GM19043 (cell line): ENCODE measurements around the gene CALHM2.

Experiments used
- ATAC-seq: cut with Tn5 transposase; IDR thresholded peaks from one replicate; pipeline ENCODE4 v1.9.1; 2021; ENCODE audit warnings: low read depth; ENCODE audit not compliant: unreplicated experiment

The CALHM2 gene

DNA sequence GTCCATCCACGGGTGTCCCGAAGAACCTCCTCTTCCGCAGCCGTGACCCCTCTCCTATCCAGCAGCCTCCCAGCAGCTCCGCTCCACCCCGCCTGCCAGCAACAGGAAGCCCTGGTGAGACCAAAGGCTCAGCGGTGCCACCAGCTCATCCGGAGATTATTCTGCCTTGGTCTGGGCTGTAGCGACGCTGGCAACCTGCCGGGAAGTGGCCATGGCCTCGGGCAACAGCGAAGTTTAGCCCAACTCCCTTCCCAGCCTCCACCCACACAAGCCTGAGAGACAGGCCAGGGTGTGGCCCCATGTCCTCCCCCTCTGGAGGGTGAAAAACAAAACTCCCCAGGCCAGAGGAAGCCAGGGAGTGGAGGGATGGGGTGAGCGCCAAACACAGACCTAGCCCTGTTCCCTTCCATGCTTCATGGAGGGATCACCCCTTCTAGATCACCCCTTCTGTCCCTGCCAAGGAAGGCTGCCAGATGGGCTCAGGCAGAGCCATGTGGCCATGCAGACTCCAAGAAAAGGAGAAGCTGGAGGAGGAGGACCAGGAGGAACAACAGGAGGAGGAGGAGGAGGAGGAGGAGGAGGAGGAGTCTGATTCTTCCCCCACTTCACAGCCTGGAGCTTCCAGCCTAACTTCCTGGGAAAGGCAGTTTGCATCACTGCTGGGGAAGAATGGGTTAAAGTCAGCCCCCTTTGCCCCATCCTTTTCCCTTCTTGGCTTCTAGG is 918 bp downstream of the CALHM2 start:
- ATAC-seq, result no peak

DNA sequence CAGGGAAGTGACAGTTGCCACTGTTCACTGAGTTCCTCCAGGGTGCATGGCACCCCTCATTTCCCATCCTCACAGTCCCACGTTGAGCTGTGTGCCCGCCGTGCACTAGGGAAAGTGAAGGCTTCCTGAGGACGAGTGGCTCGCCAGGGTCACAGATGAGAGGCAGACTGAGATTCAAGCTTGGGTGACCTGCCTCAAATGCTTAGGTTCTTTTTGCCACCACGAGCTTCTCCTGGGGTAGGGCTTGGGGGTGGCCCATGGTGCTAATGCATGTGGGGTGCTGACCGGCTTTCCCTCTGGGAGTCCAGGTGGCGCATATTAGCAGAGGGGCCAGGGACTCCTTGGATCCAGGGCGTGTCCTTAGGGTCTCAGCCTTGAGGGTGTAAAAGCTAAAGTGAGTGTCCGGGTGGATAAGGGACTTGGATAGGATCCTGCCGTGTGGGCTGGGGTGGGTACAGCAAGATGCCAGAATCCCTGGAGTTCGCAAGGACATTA is 1.9 kb downstream of the CALHM2 start:
- ATAC-seq, result no peak

DNA sequence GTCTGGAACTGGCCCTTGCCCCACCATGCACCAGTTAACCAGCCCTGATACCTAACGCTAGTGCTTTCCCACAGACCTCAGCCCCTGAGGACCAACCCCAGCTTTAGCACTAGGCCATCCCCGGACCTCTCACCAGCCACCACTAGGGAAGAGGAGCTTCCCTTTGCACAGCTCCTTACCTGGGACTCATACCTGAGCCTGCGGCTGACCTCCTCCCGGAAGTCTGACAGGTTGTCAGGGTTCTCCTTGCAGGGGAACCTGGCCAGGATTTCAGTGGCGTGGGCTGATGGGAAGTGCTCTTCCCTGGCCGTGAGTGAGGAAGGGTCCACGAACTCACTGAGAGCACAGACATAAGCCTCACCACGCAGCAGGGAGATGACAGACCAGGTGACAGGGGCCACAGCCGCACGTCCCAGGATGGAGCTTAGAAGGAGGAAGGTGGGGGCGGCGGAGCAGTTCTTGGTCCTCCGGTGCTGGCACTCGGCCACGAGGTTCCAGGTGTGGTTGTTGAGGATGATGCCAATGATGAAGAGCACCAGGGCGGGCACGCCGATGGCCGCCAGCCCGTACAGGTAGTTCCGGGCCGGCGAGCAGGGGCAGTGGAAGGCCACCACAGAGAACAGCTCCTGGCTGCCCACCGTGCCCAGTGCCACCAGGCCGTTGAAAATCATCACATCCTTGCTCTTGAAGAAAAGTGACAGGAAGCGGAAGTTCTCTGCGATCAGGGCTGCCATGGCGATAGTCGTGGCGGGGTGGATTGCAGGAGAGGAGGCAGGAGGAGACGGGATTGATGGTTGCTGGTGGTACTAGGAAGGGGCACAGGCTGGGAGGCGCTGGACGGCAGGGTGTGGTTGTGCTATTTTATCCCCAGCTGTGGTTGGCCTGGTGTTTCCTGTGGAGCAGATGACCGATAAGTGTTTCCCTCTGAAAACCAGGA is 2.7 kb downstream of the CALHM2 start:
- ATAC-seq, result no peak

DNA sequence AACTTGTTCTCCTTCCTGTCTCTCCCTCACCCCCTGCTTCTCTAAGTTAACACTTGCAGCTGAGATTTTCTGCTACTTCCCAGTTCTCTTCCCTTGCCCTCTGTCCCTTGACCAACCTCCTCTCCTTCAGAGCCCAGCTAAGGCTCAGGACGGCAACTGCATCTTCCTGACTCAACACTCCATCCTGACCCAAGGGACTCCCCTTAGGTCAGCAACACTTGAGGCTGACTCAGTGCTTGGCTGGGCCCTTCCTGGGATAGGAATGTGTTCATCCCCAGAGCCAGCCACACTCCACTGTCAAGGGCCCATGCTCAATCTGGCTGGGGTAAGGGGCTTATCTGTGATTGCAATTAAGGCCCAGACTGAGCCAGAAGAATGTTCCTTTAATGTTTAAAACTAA is 3.4 kb downstream of the CALHM2 start:
- no peak for ATAC-seq

DNA sequence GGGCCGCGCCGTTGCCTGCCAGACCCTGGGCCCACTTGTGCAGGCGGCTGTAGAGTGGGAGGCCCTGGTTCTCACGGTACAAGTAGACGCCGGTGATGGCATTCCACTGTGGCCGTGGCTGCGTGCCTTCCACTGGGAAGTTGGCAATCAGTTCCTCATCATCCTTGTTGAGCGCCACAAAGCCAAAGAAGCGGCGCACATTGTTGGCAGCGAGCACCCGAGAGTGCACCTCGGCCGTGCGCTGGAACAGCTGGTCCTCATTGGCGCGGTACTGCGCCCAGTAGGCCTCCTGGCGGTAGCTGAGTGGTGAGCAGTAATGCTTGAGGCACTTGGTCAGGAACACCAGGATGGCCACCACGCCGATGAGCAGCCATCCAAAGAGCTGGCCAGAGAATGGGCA is 5.0 kb downstream of the CALHM2 start:
- no peak for ATAC-seq

DNA sequence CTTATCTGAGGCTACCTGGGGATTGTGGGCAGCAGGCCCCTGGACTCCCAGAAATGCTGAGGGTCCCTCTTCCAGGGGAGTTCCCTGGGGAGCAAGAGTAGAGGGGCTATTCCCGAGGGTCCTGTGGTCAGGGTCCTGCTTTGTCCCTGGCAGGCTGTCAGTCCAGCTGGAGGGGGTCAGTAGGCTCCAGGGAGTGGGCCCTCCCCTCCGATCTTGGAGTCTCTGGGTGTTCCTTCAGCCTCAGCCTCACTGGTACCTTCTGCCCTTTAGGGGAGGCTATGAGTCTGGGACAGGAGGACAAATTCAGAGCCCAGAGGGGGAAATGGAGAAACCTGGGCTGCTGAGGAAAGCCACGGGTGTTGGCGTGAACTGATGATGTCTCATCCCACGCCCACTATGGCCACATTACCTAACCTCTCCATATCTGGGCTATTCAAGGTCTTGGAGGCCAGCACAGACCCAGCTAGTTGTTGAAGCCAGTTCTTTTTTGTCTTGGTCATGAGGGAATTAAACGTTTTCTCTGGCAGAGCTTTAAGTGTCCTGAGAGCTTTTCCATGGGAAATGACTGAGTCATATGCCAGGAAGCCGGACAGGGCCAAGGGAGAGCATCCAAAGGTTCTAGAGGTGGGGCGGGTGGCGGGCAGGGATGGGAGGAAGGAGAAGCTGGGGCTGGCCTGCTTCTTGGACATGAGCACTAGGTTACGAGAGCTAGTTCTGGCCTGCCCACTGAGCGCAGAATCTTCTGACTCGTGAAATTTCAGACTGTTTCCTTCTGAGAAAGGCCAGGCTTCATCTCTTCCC is 6.2 kb downstream of the CALHM2 start:
- no peak for ATAC-seq

DNA sequence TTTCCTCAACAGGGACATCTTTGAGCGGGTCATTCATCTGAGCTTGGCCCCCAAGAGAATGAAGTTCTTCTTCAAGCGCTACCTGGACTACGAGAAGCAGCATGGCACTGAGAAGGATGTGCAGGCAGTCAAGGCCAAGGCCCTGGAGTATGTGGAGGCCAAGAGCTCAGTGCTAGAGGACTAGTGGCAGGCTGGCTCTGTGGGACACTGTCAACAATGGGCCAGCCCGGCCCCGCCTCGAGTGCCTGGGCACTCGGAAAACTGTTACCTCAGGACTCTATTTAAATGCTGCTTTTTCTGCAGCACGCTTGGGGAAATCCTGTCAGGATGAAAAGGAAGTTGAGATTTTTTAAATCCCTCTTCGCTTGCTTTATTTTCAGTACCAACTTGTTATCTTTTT is 6.8 kb downstream of the CALHM2 start:
- ATAC-seq, result no peak

DNA sequence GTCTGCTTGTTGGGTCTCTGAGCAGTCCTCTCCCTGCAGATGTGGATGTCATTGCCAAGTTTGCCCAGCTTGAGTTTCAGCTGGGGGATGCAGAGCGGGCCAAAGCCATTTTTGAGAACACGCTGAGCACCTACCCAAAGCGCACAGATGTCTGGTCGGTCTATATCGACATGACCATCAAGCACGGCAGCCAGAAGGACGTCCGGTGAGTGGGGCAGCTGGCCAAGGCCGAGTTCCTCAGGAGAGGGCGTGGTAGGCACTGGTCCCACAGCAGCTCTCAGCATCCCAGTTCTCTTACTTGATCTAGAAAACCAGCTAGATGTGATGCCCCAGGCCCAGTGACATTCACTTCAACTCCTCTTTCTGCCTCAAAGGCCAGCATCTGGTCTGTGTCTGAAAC is 7.7 kb downstream of the CALHM2 start:
- no peak for ATAC-seq

DNA sequence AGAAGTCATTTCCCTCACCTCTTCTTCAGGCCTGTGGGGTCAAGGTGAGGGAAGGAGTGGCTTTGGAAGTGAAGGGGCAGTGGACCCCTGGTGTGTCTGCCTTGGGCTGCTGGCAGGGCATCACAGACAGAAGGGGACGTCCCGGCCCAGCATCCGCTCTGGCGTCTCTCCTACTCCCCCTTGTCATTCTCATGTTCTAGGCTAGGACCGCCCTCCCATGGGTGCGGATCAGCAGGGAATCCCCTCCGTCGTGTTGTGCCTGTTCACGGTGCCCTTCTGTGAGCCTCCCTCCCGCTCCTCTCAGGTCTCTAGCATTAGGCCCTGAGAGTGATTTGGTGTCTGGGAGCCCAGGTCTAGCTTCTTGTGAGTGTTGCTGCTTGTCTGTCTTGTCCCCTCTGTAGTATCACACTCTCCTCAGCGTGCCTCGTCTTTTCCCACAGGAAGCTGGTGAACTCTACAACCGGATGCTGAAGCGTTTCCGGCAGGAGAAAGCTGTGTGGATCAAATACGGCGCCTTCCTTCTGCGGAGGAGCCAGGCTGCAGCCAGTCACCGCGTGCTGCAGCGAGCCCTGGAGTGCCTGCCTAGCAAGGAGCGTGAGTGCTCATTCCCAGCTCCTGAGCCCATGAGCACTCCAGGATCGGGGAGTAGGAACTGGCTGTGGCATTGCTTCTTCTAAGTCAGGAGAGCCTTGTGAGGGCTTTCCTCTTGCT is 8.5 kb downstream of the CALHM2 start:
- ATAC-seq, result no peak

DNA sequence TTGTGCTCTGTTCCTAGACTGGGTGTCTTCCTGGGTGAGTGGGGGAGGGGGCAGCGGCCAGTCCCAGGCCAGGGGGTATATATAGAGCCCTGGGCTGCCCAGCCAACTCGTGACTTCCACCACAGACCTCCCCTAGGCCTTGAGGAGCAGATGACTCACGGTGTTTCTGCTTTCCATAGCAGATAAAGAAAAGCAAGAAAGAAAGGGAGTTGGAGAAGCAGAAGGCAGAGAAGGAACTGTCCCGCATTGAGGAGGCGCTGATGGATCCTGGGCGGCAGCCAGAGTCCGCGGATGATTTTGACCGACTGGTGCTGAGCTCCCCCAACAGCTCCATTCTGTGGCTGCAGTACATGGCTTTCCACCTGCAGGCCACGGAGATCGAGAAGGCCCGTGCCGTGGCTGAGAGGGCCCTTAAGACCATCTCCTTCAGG is 10.1 kb downstream of the CALHM2 start:
- ATAC-seq, result no peak

DNA sequence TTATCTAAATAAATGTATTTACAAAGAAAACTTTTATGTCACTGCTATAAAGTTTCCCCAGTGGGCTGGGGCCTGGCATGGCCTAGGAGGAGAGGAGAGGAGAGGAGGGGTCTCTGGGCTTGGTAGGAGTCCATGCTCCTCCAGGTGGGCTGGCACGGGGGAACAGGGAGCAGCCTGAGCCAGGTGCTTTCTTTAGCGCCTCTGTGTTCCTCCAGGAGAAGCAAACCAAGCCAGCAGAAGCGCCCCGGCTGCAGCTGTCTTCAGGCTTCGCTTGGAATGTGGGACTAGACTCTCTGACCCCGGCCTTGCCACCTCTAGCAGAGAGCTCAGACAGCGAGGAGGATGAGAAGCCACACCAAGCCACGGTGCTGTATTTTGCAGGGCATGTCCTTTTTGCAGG is 10.6 kb downstream of the CALHM2 start:
- ATAC-seq, result no peak

DNA sequence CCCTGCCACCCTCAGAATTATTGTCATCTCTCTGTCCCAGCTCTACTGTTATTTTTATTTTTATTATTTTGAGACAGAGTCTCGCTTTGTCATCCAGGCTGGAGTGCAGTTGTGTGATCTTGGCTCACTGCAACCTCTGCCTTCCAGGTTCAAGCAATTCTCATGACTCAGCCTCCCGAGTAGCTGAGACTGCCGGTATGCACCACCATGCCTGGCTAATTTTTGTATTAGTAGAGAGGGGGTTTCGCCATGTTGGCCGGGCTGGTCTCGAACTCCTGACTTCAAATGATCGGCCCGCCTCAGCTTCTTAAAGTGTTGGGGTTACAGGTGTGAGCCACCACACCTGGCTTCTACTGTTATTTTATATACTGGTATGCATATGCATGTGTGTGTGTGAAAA is 11.0 kb downstream of the CALHM2 start:
- ATAC-seq, result no peak

DNA sequence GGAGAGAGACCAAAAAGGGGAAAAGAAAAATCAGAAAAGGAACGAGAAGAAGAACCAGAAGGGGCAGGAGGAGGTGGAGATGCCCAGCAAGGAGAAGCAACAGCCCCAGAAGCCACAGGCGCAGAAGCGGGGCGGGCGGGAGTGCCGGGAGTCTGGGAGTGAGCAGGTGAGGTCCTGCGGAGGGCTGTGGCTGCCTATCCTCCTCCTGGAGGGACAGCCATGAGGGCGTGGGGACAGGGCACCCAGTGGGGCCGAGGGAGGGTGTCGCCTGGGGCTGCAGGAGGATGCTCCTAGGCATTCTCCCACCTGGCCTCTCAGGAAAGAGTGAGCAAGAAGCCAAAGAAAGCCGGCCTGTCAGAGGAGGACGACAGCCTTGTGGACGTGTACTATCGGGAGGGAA is 11.8 kb downstream of the CALHM2 start:
- no peak for ATAC-seq

DNA sequence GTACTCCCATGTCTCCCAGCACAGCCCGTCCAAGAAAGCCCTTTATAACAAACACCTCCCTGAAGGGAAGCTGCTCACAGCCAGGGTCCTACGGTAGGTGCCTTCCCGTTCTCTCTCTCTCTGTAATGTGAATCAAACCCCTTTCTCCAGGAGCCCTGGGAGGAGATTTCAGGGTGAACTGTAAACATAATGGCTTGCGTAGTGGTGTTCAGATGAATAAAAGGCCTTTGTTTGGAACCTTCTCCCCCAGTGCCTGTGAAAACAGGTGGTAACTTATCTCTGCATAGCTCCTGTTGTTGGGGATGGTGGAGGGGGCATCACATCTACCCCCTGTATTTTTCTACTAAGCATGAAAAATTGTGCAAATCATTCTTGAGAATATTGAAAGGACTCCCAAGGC is 12.4 kb downstream of the CALHM2 start:
- ATAC-seq, result no peak

DNA sequence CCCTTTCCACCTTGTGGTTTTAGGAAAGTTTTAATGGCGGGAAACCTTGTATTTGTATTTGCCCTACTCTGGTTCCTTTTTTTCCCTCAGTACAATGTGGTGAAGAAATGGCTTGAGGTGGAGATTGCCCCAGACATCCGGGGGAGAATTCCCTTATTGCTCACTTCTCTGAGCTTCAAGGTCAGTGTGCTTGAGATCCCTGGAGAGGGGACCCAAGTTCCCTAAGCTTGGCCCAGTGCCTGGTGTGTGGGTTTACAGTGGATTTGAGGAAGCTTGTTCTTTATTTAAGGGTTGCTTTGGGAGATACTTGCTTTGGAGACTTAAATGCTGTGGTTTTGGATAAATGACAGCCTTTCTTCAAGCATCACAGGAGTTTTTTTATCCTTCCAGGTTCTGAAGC is 18.3 kb downstream of the CALHM2 start:
- no peak for ATAC-seq

DNA sequence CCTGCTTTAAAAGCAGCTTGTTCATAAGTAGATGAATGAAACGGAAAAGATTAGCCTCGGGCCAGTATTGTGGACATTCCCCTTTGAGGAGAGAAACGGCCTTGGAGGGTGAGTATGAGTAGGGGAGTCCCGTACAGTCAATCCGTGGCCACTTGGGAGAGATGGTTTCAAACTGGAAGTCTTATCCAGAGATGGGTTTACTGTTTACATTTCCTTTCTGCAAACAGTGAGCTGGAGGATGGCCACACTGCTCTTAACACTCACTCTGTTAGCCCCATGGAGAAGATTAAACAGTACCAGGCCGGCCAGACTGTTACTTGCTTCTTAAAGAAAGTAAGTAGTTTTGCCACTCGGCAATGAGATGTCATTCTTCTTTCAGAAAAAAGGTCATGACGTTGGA is 20.3 kb downstream of the CALHM2 start:
- no peak for ATAC-seq

DNA sequence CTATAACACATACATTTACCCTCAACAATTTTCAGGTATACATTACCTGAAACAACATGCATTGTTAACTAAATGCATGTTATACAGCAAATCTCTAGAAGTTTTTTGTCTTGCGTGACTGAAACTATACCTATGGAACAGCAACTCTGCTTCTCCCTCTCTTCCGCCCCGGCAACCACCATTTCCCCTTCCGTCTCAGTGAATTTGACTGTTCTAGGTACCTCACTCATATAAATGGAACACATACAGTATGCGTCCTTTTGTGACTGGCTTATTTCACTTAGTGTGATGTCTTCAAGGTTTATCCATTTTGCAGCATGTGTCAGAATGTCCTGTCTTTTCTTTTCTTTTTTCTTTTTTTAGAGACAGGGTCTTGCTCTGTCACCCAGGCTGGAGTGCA is 22.5 kb downstream of the CALHM2 start:
- no peak for ATAC-seq

DNA sequence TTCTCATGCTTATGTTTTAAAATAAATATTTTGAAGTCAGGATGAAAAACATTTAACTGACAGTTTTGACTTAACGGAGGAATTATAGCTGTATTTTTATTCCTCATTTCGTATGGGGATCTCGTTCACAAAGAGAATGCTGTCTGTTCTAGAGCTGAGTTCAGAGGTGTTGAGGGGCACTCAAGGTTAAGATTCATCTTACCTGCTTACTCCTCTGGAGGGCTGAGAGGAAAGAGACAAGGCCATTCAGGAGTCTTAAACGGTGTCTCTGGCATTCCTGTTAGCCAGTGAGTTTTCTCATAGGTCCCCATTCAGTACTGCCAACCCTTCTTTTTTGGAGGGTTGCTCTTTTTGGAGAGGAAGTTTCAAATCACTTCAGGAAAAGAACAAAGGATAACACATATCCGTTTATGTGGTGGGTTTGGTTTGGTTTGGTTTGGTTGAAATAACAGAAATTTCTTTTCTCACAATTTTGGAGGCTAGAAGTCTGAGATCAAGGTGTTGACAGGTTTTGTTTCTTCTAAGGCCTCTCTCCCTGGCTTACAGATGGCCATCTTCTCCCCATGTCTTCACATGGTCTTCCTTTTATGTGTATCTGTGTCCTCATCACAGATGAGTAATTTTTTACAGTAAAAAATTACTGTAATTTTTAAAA is 23.1 kb downstream of the CALHM2 start:
- no peak for ATAC-seq

DNA sequence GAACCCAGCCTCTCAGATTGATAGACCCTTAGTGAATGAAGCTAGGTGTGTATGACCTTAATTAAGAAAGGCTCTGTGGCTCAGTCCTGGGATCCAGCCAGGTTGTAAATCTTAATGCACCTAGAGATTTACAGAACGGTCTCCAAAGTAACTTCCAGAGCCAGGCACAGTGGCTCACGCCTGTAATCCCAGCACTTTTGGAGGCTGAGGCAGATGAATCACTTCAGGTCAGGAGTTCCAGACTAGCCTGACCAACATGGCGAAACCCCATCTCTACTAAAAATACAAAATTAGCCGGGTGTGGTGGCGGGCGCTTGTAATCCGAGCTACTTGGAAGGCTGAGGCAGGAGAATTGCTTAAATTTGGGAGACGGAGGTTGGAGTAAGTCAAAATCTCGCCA is 24.3 kb downstream of the CALHM2 start:
- no peak for ATAC-seq

DNA sequence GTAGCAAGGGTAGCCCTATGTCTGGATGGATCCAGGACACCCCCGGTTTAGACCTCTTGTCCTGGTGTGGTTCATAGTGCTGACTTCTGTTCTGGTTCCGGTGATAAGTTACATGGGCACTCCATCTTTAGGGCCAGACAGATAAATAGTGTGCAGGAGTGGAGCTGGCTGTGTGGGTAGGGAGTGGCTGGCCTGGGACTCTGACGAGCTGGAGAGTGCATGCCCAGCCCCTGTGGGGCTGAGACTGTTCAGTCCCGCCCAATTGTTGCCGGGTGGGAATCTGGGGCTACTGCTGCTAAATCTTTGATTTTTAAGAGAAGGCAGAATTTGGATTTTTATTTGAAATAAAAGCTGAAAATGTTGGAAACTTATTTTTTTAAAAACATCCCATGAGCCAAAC is 28.4 kb downstream of the CALHM2 start:
- no peak for ATAC-seq
